Cardiac fibroblast (primary cell): ENCODE results near the gene SLC52A1.

ENCODE experiments used
- DNase-seq, 2 donors: peaks; one replicate each; pipeline versions ENCODE4 v3.0.0 to v3.0.0-alpha.2; 2010; ENCODE audit warnings: low read depth in 2 of 2
- H3K4me3 ChIP-seq, 2 donors: replicated peaks in 1 of 2; 1 replicate in 1 of 2; 2 replicates in 1 of 2; pipeline ENCODE4 v1.5.1; 2011; ENCODE audit warnings: low read depth in 2 of 2, low read length in 2 of 2, mild to moderate bottlenecking in 2 of 2, moderate library complexity in 1 of 2
- CTCF ChIP-seq: IDR thresholded peaks from one replicate; pipeline ENCODE4 v1.5.1; 2011; ENCODE audit warnings: low read depth, mild to moderate bottlenecking, low read length, inconsistent platforms

The SLC52A1 gene

GRCh38 chr17:5043524-5043923 is 8.3 kb upstream of the SLC52A1 start:
- DNase-seq: no peak
- H3K4me3 ChIP-seq: no peak overlapping the region
- no peak for TF ChIP-seq CTCF

GRCh38 chr17:5042157-5043022 is 7.2 kb upstream of the SLC52A1 start:
- DNase-seq: no peak
- no peak for TF ChIP-seq CTCF
- H3K4me3 ChIP-seq: no peak overlapping the region

GRCh38 chr17:5034651-5035050 is 575 bp downstream of the SLC52A1 start:
- H3K4me3 ChIP-seq: no peak overlapping the region
- TF ChIP-seq CTCF: no peak
- DNase-seq: no peak

GRCh38 chr17:5034063-5034462 is 1.2 kb downstream of the SLC52A1 start:
- no peak for TF ChIP-seq CTCF
- H3K4me3 ChIP-seq: no peak overlapping the region
- no peak for DNase-seq

GRCh38 chr17:5033352-5034015 is 1.7 kb downstream of the SLC52A1 start:
- DNase-seq: no peak
- TF ChIP-seq CTCF: no peak
- H3K4me3 ChIP-seq: no peak overlapping the region

GRCh38 chr17:5032865-5033264 is 2.4 kb downstream of the SLC52A1 start:
- no peak for TF ChIP-seq CTCF
- DNase-seq: no peak
- no peak overlapping the region for H3K4me3 ChIP-seq
